Measurements from ENCODE around the gene TMEM209. TPM values are rescaled to one million over a fixed set of nuclear protein-coding genes. Genes with fewer than 3 reads are reported as not detected.

The TMEM209 gene
- total RNA-seq, 1 donor from 2014 or later, result 15.1 TPM

- TF ChIP-seq CTCF (IDR thresholded peaks at IDR 0.05; ENCODE audit: insufficient read depth, low read depth, low read length) (no peak), EZH2 (IDR thresholded peaks at IDR 0.05; ENCODE audit: insufficient read depth, low read length) (no peak)
- no peak overlapping the region for H3K27ac Mint-ChIP-seq (ENCODE audit: unreplicated experiment)
Observed at GRCh38 chr7:130149281-130150139, 55.7 kb downstream of the TMEM209 start.

GRCh38 chr7:130148561-130148960, 56.6 kb downstream of the TMEM209 start:
- Histone ChIP-seq H2AFZ (ENCODE audit: low read depth, low read length) (no peak overlapping the region), H3K4me1 (ENCODE audit: insufficient read depth, low read length) (peaks cover 25% of the 10 kb centered on the region), H3K27ac (ENCODE audit: low read depth, low read length) (no peak overlapping the region), H3K4me2 (ENCODE audit: low read length) (no peak overlapping the region), H3K79me2 (ENCODE audit: insufficient read depth, low read length) (no peaks in the 10 kb centered on the region), H4K20me1 (ENCODE audit: insufficient read depth, low read length) (no peaks in the 10 kb centered on the region), H3K9me3 (ENCODE audit: insufficient read depth, low read depth, low read length) (no peaks in the 10 kb centered on the region), H3K27me3 (ENCODE audit: insufficient read depth, low read length) (no peaks in the 10 kb centered on the region), H3K4me3 (ENCODE audit: insufficient read depth, low read depth, low read length) (no peak overlapping the region), H3K36me3 (ENCODE audit: insufficient read depth, low read length) (no peaks in the 10 kb centered on the region), H3K9ac (ENCODE audit: low read length) (no peak overlapping the region)
- no peak for TF ChIP-seq CTCF (IDR thresholded peaks at IDR 0.05; ENCODE audit: insufficient read depth, low read depth, low read length)
- no peak overlapping the region for H3K27ac Mint-ChIP-seq (ENCODE audit: unreplicated experiment)
- H3K4me1 Mint-ChIP-seq (ENCODE audit: low read depth, unreplicated experiment), result peaks cover 20% of the 10 kb centered on the region
- H3K27me3 Mint-ChIP-seq (ENCODE audit: low read depth, unreplicated experiment), result no peaks in the 10 kb centered on the region
- H3K9me3 Mint-ChIP-seq (ENCODE audit: unreplicated experiment), result no peaks in the 10 kb centered on the region
- no peak for DNase-seq (ENCODE audit: low read depth)
- FAIRE-seq, result no peak
- H3K4me3 Mint-ChIP-seq (ENCODE audit: unreplicated experiment), result no peak overlapping the region
- H3K36me3 Mint-ChIP-seq (ENCODE audit: low read depth, unreplicated experiment), result peaks cover 4% of the 10 kb centered on the region

More at GRCh38 chr7:130149281-130150139, 55.7 kb downstream of the TMEM209 start:
- Histone ChIP-seq H3K9me3 (ENCODE audit: insufficient read depth, low read depth, low read length) (no peaks in the 10 kb centered on the region), H3K79me2 (ENCODE audit: insufficient read depth, low read length) (no peaks in the 10 kb centered on the region), H3K27me3 (ENCODE audit: insufficient read depth, low read length) (no peaks in the 10 kb centered on the region), H3K4me3 (ENCODE audit: insufficient read depth, low read depth, low read length) (no peak overlapping the region), H3K36me3 (ENCODE audit: insufficient read depth, low read length) (no peaks in the 10 kb centered on the region), H3K4me2 (ENCODE audit: low read length) (no peak overlapping the region), H2AFZ (ENCODE audit: low read depth, low read length) (no peak overlapping the region), H3K27ac (ENCODE audit: low read depth, low read length) (no peak overlapping the region), H4K20me1 (ENCODE audit: insufficient read depth, low read length) (no peaks in the 10 kb centered on the region), H3K9ac (ENCODE audit: low read length) (no peak overlapping the region), H3K4me1 (ENCODE audit: insufficient read depth, low read length) (peaks cover 17% of the 10 kb centered on the region)
- Mint-ChIP-seq H3K4me1 (ENCODE audit: low read depth, unreplicated experiment) (peaks cover 12% of the 10 kb centered on the region), H3K9me3 (ENCODE audit: unreplicated experiment) (no peaks in the 10 kb centered on the region), H3K27me3 (ENCODE audit: low read depth, unreplicated experiment) (no peaks in the 10 kb centered on the region), H3K4me3 (ENCODE audit: unreplicated experiment) (no peak overlapping the region), H3K36me3 (ENCODE audit: low read depth, unreplicated experiment) (peaks cover 4% of the 10 kb centered on the region)
- FAIRE-seq, result no peak
- DNase-seq (ENCODE audit: low read depth), result no peak

- Histone ChIP-seq H3K4me3 (ENCODE audit: insufficient read depth, low read depth, low read length) (no peak overlapping the region), H4K20me1 (ENCODE audit: insufficient read depth, low read length) (no peaks in the 10 kb centered on the region), H3K27ac (ENCODE audit: low read depth, low read length) (no peak overlapping the region), H2AFZ (ENCODE audit: low read depth, low read length) (no peak overlapping the region), H3K79me2 (ENCODE audit: insufficient read depth, low read length) (no peaks in the 10 kb centered on the region), H3K9ac (ENCODE audit: low read length) (no peak overlapping the region), H3K36me3 (ENCODE audit: insufficient read depth, low read length) (no peaks in the 10 kb centered on the region), H3K27me3 (ENCODE audit: insufficient read depth, low read length) (no peaks in the 10 kb centered on the region), H3K4me2 (ENCODE audit: low read length) (no peak overlapping the region), H3K9me3 (ENCODE audit: insufficient read depth, low read depth, low read length) (no peaks in the 10 kb centered on the region), H3K4me1 (ENCODE audit: insufficient read depth, low read length) (peaks cover 21% of the 10 kb centered on the region)
- DNase-seq (ENCODE audit: low read depth) (no peak), FAIRE-seq (no peak)
- TF ChIP-seq EZH2 (IDR thresholded peaks at IDR 0.05; ENCODE audit: insufficient read depth, low read length), result no peak
- no peak for TF ChIP-seq CTCF (IDR thresholded peaks at IDR 0.05; ENCODE audit: insufficient read depth, low read depth, low read length)
- Mint-ChIP-seq H3K36me3 (ENCODE audit: low read depth, unreplicated experiment) (peaks cover 4% of the 10 kb centered on the region), H3K27ac (ENCODE audit: unreplicated experiment) (no peak overlapping the region), H3K27me3 (ENCODE audit: low read depth, unreplicated experiment) (no peaks in the 10 kb centered on the region), H3K9me3 (ENCODE audit: unreplicated experiment) (no peaks in the 10 kb centered on the region), H3K4me3 (ENCODE audit: unreplicated experiment) (no peak overlapping the region), H3K4me1 (ENCODE audit: low read depth, unreplicated experiment) (peaks cover 20% of the 10 kb centered on the region)
Observed at GRCh38 chr7:130147710-130148325, 57.4 kb downstream of the TMEM209 start.

Measured in astrocyte (in vitro differentiated cells and primary cell).